ENCODE results near the gene ITPRID1. TPM values are rescaled to one million over a fixed set of nuclear protein-coding genes. Genes with fewer than 3 reads are reported as not detected.

Gene ITPRID1
- total RNA-seq, 1 donor from 2014 or later: not detected

DNA sequence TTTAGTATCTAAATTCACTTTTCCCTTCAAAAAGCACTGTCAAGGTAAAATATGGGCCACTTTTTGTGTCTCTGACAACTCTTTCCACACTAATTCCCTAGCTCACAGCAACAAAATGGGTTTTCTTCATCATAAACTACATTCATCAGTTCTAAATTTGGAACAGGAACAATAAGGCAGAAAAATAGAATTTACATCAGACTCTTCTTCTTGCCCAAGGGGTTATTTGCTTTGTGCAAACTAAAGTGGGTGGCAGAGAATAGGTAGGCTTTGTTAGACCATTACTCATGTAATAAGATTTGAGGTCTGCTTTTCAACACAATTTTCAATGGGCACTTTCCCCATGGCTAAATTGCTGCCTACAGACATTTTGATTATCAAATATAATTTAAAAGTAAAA lies 155.6 kb downstream of the ITPRID1 start:
- Mint-ChIP-seq H3K27ac (no peak overlapping the region), H3K36me3 (ENCODE audit: low read depth) (no peaks in the 10 kb centered on the region), H3K9me3 (no peaks in the 10 kb centered on the region), H3K4me1 (no peaks in the 10 kb centered on the region), H3K4me3 (no peak overlapping the region), H3K27me3 (no peaks in the 10 kb centered on the region)
- TF ChIP-seq, protein P1, sequence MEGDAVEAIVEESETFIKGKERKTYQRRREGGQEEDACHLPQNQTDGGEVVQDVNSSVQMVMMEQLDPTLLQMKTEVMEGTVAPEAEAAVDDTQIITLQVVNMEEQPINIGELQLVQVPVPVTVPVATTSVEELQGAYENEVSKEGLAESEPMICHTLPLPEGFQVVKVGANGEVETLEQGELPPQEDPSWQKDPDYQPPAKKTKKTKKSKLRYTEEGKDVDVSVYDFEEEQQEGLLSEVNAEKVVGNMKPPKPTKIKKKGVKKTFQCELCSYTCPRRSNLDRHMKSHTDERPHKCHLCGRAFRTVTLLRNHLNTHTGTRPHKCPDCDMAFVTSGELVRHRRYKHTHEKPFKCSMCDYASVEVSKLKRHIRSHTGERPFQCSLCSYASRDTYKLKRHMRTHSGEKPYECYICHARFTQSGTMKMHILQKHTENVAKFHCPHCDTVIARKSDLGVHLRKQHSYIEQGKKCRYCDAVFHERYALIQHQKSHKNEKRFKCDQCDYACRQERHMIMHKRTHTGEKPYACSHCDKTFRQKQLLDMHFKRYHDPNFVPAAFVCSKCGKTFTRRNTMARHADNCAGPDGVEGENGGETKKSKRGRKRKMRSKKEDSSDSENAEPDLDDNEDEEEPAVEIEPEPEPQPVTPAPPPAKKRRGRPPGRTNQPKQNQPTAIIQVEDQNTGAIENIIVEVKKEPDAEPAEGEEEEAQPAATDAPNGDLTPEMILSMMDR (IDR thresholded peaks at IDR 0.05): no peak
- ATAC-seq (ENCODE audit: low read depth) (no peak), DNase-seq (no peak)
- CTCF ChIA-PET: no interaction called here
- intact Hi-C loops (cut with micrococcal nuclease): no loop called here
- POLR2A ChIA-PET: no interaction called here

DNA sequence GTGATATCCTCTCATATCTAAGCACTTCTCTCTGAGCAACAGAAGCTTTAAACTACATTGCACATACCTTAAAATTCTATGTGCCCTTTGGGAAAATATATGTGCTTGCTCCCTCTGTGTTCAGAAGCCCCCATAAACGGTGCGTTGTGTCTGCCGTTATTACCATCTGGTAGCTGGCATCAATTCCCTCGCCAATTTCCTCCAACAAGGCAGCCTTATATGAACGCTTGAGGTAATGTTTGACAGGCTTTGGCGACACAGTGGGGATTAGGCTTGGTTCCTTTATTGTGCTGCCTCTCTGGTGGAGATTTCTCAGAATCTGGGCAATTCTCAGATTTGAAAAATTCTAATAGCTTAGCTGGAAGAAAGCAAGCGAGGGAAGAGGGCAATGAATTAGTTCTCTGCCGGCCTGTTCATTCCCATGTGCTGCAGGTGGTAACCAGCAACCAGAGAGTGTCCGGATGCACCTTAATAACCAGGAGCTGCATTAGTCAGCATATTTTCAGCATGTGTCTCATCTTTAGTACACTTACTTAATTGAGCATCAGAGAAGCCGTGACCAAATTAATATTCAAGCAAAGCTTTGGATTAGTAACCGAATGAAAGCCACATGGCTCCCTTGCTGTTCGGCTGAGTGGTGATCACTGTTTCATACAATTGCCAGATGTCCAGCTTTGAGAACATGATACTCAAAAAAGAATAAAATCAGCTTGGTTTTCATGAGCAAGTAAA lies 165.8 kb downstream of the ITPRID1 start:
- H3K4me1 Mint-ChIP-seq: no peaks in the 10 kb centered on the region

DNA sequence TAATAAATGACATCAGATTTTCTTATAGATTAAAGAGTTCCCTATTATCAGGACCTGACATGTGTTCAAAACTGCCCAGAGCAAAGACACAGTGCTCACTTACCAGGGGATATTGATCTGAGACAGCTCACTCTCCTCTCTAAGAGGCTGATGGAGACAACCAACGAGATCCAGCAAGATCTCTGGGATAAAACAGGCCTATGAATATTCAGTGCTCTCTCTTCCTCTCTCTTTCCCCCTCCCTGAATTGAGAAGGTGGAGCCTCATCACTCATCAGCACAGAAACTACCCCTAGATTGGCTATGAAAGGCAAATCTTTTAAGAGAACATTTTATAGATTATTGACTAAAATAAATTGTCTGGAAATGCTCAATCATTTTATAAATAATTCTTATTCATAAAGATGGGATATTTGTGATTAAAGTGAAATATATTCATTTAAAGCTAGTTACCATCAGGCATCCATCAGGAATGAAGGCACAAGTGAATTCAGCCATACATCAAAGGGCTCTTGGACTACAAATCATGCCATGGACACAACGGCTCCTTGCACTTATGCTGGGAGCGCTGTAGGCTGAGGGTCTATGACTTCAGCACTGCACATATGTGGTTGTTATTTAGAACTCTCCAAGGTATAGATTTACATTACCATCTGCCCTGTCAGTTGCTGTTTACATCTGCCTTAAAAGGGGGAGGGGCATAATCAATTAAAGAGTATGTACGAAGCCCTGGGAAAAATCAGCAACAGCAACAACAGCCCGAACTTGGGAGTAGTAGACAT lies 169.7 kb downstream of the ITPRID1 start:
- Mint-ChIP-seq H3K4me3 (no peak overlapping the region), H3K36me3 (ENCODE audit: low read depth) (no peaks in the 10 kb centered on the region), H3K27ac (no peak overlapping the region), H3K9me3 (peaks cover 2% of the 10 kb centered on the region), H3K4me1 (peaks cover 15% of the 10 kb centered on the region), H3K27me3 (no peaks in the 10 kb centered on the region)
- TF ChIP-seq, protein P1 (IDR thresholded peaks at IDR 0.05): no peak
- intact Hi-C loops (cut with micrococcal nuclease): no loop called here
- ATAC-seq (ENCODE audit: low read depth) (no peak), DNase-seq (no peak)
- ChIA-PET POLR2A (no interaction called here), CTCF (no interaction called here)

More for the DNA sequence above, 165.8 kb downstream of the ITPRID1 start:
- CTCF ChIA-PET: no interaction called here
- POLR2A ChIA-PET: no interaction called here
- DNase-seq (no peak), ATAC-seq (ENCODE audit: low read depth) (no peak)
- Mint-ChIP-seq H3K9me3 (no peaks in the 10 kb centered on the region), H3K36me3 (ENCODE audit: low read depth) (no peaks in the 10 kb centered on the region), H3K27me3 (peaks cover 2% of the 10 kb centered on the region), H3K4me3 (no peak overlapping the region), H3K27ac (no peak overlapping the region)
- intact Hi-C loops (cut with micrococcal nuclease): no loop called here
- TF ChIP-seq, protein P1 (IDR thresholded peaks at IDR 0.05): no peak

DNA sequence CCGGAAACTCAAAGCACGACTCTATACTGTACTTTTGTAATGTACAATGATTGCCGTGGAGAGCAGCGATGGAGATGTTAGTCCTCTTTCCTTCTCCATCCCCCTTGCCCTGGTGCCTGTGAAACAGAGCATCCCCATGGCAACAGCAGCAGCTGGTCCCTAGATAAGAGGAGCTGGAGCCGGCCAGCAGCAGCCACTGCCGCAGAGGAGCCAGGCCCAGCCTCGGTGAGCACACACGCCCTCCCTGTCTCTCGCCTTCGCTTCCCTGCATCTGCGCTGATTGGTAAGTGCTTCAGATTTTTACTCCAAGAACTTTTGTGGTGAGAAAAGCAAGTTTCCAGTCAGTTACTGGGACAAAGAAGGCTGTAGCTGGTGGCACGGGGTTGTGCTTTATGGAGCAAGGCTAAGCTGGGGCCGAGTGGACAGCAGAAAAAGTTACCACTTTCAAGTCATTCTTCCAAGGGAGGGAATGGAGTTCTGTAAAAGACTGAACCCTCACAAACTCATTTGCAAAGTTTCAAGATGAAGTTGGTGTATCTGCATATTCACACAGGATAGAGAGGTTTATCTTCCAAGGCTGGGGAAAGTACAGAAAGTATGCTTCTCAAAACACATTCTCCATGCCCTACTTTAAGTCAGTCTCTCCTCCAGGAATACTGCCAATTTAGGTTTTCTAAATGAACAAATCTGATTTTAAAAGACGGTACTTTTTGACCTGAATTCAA lies 173.3 kb downstream of the ITPRID1 start, which contains the start of gene PPP1R17:
PPP1R17 (plus strand) TSS at position 192 of the 725 bp plus-strand sequence. CDS start 5,227 bp downstream, outside the sequence.
- POLR2A ChIA-PET: no interaction called here
- DNase-seq (no peak), ATAC-seq (ENCODE audit: low read depth) (no peak)
- H3K4me1 Mint-ChIP-seq: peaks cover 31% of the 10 kb centered on the region
- H3K27me3 Mint-ChIP-seq: peaks cover 2% of the 10 kb centered on the region
- H3K36me3 Mint-ChIP-seq (ENCODE audit: low read depth): no peaks in the 10 kb centered on the region
- no peak within 1 kb of the TSS for H3K4me3 Mint-ChIP-seq
- peak within 1 kb of the TSS; percentile 62 for H3K27ac Mint-ChIP-seq
- CTCF ChIA-PET: no interaction called here
- peaks cover 2% of the 10 kb centered on the region for H3K9me3 Mint-ChIP-seq
- intact Hi-C loops (cut with micrococcal nuclease): no loop called here
- TF ChIP-seq, protein P1 (IDR thresholded peaks at IDR 0.05): no peak

DNA sequence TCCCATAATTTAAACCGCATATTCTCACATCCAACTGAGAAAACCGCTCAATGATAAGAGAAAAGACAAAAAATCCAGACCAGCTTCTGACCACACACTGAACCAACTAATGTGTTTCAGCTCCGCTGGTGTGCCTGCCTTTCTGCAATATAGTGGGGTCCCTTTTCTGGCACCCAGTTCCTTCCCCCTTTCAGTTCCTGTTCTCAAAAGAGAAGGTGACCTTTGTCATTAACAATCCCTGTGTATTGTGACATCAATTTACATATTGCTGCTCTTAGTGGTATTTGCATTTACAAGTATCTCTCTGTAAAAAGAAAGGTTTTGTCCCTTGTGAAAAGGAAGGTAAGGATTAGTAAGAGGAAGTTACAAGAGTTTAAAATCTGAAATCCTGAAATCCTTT lies 174.5 kb downstream of the ITPRID1 start:
- Mint-ChIP-seq H3K36me3 (ENCODE audit: low read depth) (no peaks in the 10 kb centered on the region), H3K27me3 (peaks cover 2% of the 10 kb centered on the region), H3K27ac (peak overlapping the region; percentile 24), H3K4me3 (peak overlapping the region; percentile 68), H3K9me3 (peaks cover 2% of the 10 kb centered on the region), H3K4me1 (peaks cover 31% of the 10 kb centered on the region)
- ATAC-seq (ENCODE audit: low read depth) (peak; percentile 89), DNase-seq (no peak)
- ChIA-PET CTCF (no interaction called here), POLR2A (no interaction called here)
- TF ChIP-seq, protein P1 (IDR thresholded peaks at IDR 0.05): no peak
- intact Hi-C loops (cut with micrococcal nuclease): no loop called here
